Middle frontal gyrus (tissue), 1 donor: Measurements from ENCODE around the gene CRACR2A.

Source experiments
- DNase-seq: peaks from one replicate; pipeline ENCODE4 v3.0.0-alpha.2; 2015; ENCODE audit warnings: low spot score; ENCODE audit errors: extremely low spot score

Gene CRACR2A

GRCh38 chr12:3684449-3685051, 68.4 kb downstream of the CRACR2A start:
- no peak for DNase-seq

DNA sequence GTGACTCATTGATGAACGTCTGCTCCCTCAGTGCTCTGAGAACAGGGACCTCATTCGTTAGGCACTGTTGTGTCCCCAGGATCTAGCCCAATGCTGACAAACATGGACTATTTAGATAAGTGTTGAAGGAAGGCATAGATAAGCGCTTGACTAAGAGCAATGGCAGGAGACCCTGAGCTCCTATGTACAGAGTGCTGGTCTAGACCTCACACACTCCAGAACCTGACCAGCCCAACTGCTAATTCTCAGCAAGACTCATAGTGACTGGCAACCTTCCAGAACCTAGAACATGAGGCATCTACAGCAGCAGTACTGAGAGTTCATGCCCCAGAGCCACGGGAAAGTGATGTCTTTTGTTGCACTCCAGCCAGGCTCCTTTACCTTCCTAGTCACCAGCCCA, 69.2 kb downstream of the CRACR2A start:
- no peak for DNase-seq

DNA sequence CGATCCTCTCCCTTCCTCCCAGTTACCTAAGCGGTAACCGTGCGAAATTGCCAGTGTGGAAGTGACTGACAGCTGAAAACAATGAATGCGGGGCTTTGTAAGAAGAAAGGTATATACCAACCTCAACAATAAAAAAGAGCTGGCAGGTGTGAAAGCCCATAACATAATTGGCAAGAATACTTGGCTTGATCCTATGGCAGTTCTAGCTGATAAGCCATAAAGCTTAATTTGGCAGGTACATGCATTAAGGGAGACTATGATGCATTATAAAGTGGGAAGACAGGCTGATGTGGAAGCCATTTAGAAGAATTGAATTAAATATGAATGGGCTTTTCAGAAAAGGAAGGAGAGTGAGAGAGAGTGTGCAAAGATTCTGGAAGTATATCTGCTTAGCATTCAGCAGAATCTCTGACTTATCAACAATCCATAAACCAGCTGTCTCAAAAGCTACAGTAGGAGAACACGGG, 71.3 kb downstream of the CRACR2A start:
- DNase-seq, result no peak

DNA sequence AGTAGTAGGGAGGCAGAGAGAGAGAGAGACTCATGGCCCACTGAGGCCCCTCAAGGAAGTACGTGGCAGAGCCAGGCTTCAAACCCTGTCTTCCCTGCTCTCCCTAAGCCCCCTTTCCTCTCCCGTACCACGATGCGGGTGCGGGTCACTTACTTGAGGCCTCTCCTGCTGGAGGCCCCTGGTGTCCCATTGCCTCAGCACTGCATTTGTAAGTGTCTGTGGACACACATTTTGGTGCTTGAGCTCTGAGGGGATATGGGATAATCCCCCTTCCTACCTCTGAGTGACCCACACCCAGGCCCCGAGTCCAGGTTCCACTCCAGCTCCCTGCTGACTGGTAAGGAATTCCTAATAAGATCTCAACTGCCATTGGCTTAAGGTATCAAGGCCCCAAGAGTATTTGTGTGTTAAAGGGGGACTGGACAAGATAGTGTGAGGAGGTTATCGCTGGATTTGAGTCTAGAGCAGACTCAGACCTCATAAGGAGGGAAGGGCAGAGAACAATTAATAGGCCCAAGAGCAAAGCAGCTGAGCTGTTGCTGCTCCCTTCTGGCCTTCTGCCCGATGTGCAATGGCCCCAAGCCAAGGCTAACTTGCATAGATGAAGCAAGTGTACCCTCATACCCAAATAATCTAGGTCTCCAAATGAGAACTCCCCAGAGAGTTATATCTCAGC, 71.9 kb downstream of the CRACR2A start:
- DNase-seq, result no peak

GRCh38 chr12:3679831-3680230, 73.1 kb downstream of the CRACR2A start:
- no peak for DNase-seq

GRCh38 chr12:3677609-3678008, 75.3 kb downstream of the CRACR2A start:
- DNase-seq, result no peak

DNA sequence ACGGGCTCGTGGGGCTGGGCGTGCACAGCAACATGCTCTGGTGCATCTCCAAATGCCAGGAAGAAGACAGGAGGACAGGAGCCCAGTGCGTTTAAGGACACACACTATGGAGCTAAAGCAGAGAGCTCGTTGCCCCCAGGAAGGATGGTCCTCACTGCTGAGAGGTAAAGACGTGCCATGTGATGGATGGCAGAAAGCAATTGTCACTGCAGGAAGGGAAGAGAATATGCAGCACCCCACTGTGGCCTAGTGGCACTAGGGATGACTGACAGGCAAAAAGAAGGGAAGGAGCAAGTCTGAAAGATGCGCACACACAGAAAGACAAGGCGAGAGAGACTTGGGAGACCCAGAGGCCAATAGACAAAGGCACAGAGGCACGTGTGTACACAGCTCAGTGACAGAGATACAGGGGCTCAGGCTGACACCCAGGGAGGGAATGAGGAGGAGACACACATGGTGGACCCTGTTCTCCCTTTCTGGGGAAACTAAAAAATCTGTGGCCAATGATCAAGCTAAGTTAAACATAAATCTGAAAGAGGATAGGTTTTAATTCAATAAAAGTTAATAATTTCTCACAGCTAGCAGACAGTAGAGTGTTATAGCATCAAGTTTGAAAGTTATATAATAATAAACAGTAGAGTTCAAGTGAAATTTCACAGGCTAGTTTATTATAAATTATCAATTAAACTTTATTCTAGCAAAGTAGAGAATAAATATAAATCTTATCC, 78.8 kb downstream of the CRACR2A start:
- DNase-seq, result no peak

DNA sequence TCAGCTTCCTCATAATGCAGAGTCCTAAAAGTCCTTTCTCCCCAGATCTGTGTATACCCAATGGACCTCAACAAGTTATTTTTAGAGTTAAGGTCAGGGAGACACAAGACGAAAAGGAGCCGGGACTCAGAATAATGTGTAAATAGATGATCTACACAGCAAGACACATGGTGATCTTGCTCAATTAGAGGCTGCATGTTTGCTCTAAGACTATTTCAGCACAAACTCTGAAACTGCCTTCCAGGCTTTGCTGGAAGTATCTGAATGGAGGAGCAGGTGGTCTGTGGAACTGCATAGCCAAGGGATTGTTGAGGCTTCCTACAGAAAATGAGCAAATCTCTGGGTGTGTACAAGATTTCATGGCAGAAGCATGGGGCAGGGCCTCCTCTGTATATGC, 80.8 kb downstream of the CRACR2A start:
- DNase-seq, result no peak

GRCh38 chr12:3671330-3672112, 81.4 kb downstream of the CRACR2A start:
- no peak for DNase-seq

DNA sequence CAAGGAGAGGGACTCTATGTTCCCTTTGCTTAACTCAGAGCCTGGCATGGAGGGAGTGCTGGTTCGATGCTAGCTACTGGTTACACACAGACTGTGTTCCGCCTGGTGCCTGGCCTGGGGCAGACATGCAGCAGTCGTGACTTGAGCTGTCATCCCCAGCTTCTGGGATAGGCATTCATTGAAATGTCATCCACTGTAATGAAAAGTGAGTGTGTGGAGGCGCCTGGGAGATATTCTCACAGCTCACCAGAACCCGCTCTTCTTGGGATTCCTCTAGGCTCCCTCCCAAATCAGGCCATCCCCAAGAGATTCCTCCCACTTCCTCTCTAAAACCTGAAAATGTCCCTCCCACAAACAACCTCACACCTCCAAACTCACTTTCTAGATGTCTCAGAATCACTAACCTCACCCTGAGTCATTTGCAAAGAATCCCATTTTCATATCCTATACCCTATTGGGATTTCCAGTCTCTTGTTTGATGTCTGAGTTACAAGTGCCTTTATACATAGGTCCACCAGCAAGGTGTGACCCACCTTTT, 82.8 kb downstream of the CRACR2A start:
- no peak for DNase-seq

DNA sequence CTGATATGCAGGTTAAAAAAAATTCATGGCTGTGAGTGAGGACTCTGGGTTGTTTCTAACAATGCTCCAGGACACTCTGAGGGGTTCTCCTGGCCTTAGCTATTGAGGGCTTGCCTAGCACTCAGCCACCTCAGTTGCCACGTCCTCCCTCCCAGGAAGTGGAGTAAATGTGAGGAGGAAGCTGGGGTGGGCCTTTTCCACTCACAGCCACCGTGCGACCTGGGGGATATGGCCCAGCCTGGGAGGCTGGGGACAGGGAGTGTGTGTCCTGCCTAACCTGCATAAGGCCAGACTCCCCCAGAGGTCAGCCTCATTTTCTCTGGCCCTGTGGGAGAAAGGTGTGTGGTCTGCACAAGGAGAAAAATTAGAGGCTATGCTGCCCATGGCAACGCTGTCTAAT, 83.3 kb downstream of the CRACR2A start:
- DNase-seq, result no peak

DNA sequence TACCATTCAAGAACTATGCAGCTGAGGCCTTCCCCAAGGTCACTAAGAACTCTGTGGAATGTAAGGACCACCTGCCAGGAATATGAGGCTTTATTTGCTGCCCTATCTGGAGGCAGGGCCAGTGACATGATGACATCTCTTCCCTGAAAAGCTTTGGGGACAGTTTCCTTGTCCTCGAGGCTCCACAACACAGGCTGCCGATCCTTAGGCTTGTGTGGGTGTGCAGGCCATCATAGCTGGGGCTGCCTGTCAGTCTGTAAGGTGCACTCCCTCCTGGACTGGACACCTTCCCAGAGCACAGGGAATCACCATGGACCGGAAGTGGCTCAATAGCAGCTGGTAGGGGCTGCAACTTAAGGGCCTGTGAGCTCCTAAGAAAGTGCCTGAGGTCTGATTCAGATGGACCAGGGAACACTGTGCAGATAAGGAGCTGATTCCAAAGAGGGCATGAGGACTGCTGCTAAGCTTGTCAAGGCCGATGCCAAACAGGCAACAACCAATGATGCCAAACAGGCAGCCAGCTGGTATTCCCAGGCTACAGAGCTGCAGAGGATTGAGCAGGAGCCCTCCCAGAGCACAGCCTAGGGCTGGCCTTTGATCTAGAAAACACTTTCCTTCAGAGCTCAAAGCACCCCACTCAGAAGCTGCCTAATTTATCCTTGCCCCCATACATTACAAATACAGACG, 84.3 kb downstream of the CRACR2A start:
- DNase-seq, result no peak

DNA sequence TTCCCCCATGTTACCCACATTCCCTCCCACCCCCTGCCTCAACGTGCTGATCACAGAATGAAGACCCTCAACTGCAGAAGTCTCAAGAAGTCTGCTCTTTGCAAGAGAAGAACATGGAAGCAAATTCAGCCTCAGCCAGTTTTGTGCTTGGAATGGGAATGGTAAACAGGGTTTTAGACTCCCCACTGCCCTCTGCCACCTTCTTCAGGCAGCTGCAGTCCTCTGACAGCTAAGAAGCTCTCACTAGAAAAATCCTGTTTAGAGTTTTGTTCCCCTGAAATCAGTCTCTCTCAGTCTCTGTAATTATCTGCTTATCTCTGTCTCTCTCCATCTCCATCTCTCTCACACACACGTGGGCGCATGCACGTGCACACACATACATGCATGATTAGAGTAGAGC, 85.4 kb downstream of the CRACR2A start:
- DNase-seq, result no peak

DNA sequence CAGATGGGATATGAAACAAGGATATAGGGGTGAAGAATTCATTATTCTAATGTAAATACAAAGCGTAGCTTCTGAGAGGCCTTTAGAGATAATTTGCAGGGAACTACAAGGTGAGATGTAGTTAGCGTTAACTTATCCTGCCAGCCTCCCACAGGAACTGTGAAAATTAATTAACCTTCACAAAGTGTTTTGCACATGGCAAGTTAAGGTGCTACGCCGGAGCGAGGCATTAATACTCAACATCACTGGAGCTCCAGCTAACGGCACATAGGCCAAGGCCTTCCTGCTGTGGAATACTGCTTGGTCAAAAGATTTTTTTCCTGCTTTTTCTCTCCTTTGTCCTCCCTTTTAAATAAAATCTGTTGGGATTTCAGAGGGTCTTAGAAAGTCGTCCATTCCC, 86.5 kb downstream of the CRACR2A start:
- no peak for DNase-seq

- DNase-seq, result no peak
These were observed 90.4 kb downstream of the CRACR2A start for GRCh38 chr12:3662521-3662921.

DNA sequence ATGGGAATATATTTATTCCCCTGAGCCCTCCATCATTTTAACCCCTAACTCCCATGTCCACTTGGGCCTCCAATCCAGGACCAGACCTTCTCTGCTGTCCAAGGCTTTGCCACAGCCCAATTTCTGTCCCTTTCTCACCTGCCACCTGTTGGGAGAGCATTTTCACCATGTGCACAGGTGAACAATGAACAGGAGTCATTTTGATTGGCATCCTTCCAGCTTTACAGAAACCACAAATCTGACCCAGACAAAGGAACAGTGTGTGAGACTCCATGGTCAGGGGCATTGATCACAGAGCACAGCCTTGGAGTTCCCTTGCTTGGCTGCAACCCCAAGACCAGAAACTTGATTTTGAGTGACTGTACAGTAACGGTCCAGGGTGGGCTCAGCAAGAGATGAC, 91.9 kb downstream of the CRACR2A start:
- DNase-seq, result no peak

- no peak for DNase-seq
These were observed 94.4 kb downstream of the CRACR2A start for GRCh38 chr12:3658327-3659163.

DNA sequence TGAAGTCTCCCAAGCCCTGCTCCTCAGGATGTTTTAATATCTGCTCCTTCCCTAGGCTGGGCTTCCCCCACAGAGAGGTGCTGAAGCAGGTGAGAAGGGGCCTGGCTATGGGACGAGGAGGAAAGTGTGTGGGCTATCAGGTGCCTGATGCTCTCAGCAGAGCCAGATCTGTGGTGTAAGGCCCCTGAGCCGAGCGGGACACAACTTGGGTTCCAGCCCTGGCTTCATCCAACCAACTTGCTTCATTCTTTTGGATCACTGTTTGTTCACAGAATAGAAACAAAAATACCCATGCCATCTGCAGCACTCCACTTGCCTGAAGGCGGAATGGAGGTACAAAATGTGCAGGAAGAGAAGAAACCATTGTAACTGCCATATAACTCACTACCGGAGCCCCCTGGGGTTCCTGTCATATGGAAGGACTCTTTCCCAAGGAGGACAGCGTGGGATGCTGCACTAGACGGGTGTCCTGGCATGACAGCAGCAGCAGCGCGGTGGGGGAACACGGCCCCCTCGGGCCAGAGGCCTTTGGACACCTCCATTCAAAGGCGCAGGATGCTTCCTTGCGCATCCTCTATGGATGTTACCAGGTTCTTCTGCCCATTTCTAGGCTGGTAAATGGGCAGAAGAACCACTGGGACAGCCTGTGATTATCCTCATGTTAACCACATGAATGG, 95.8 kb downstream of the CRACR2A start:
- DNase-seq, result no peak

- DNase-seq, result no peak
These were observed 97.5 kb downstream of the CRACR2A start for GRCh38 chr12:3655328-3655900.
